Fibroblast of villous mesenchyme (primary cell): ENCODE data around the gene ECPAS. TPM values are rescaled to one million over a fixed set of nuclear protein-coding genes. Genes with fewer than 3 reads are reported as not detected.
A peak's percentile ranks its signal among the peaks of the same experiment; 100 is the strongest.
"Not testable (repeated sequence)": the region's sequence is repeated elsewhere in the genome, so short reads cannot be mapped to it uniquely, and the experiment has no call there.

Experiments
- DNase-seq: peaks from one replicate; pipeline ENCODE4 v3.0.0-alpha.2; 2010; ENCODE audit warnings: low read depth
- H3K4me3 ChIP-seq: 2 replicates; pipeline ENCODE4 v1.5.1; 2011; ENCODE audit warnings: low read depth, mild to moderate bottlenecking, low read length
- total RNA-seq: library from RNA; depleted of rRNA; stranded (reverse); fragments of >200 nt; gene quantifications from 2 replicates; pipeline ENCODE4 v1.2.3, GENCODE V29; 2012
- TF ChIP-seq, protein P1 (sequence below): IDR thresholded peaks from 2 replicates; pipeline ENCODE4 v1.5.1; 2012; ENCODE audit warnings: low read depth, mild to moderate bottlenecking, low read length; ENCODE audit not compliant: insufficient read depth

The ECPAS gene
- total RNA-seq, 1 donor: 99.3 TPM

GRCh38 chr9:111525056-111525977 lies 41.1 kb upstream of the ECPAS start, which contains the start of gene ZNF483:
Gene ZNF483 (plus strand): TSS chr9:111525179. CDS start chr9:111527396, 2,217 bp downstream.
- peak within 1 kb of the TSS; percentile 89 for H3K4me3 ChIP-seq
- peak; percentile 75 for DNase-seq
- TF ChIP-seq, protein P1, sequence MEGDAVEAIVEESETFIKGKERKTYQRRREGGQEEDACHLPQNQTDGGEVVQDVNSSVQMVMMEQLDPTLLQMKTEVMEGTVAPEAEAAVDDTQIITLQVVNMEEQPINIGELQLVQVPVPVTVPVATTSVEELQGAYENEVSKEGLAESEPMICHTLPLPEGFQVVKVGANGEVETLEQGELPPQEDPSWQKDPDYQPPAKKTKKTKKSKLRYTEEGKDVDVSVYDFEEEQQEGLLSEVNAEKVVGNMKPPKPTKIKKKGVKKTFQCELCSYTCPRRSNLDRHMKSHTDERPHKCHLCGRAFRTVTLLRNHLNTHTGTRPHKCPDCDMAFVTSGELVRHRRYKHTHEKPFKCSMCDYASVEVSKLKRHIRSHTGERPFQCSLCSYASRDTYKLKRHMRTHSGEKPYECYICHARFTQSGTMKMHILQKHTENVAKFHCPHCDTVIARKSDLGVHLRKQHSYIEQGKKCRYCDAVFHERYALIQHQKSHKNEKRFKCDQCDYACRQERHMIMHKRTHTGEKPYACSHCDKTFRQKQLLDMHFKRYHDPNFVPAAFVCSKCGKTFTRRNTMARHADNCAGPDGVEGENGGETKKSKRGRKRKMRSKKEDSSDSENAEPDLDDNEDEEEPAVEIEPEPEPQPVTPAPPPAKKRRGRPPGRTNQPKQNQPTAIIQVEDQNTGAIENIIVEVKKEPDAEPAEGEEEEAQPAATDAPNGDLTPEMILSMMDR: no peak

GRCh38 chr9:111524731-111525055 lies 40.5 kb upstream of the ECPAS start:
- TF ChIP-seq, protein P1: no peak
- H3K4me3 ChIP-seq: peak overlapping the region; percentile 89
- no peak for DNase-seq

DNA sequence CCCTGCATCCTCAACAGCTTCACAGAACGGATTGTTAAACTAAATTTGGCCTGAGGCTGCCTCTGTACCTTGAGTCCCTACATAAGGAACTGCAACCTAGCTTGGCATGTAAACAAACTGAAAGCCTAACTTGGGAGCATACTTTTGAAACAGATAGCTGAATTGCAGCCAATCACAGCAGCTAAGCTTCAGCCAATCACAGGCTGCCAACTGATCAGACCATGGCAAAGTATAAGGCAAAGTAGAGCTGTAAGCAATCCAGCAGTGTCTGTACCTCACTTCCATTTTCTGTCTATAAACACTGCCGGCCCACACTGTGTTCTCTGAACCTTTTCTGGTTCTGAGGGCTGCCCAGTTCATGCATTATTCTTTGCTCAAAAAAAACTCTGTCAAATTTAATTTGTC lies 31.9 kb upstream of the ECPAS start:
- no peak overlapping the region for H3K4me3 ChIP-seq
- TF ChIP-seq, protein P1: no peak
- peak; percentile 18 for DNase-seq

DNA sequence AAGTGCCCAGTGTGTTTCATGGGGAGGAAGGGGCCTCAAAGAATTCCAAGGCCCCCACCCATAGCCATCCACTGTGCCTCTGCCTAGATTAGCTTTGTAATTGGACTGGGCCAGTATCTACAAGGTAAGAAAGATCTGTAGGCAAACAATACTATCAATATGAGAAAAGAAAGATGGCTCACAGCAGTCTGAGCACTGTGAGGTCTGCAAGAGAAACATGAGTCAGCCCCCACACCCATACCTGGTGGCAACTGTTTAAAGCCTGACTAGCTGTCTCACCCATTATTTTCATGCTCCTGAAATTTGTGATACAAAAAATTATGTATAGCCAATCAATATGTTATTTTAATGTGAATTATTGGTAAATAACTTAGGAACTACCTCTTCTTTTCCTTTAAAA lies 30.8 kb upstream of the ECPAS start:
- TF ChIP-seq, protein P1: no peak
- no peak overlapping the region for H3K4me3 ChIP-seq
- DNase-seq: no peak

DNA sequence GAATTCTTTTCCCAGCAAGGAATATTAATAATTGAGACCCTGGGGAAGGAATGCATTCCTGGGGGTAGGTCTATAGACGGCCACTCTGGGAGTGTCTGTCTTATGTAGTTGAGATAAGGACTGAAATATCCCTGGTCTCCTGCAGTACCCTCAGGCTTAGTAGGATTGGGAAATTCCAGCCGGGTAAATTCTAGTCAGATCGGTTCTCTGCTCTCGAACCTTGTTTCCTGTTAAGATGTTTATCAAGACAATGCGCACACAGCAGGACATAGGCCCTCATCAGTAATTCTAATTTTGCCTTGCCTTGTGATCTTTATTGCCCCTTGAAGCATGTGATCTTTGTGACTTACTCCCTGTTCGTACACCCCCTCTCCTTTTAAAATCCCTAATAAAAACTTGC lies 27.4 kb upstream of the ECPAS start:
- DNase-seq: not testable (repeated sequence)

DNA sequence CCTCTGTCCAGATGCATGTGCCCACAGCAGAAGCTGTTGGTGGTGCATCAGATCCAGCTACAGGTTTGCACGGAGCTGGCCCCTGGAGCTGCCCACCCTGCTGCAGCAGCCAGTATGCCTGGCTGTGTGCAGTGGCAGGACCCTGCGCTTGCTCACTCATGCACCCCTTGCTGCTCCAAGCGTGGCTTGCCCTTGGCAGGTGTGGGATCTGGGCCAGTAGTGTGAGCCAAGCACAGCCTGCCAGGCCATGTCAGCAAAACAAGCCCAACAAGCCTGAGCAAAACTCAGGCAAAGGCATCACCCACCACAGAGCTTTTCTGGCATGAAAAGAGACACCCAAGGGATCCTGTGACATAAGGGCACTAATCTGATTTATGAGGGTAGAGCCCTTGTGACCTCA lies 18.3 kb upstream of the ECPAS start:
- TF ChIP-seq, protein P1: no peak
- H3K4me3 ChIP-seq: no peak overlapping the region
- DNase-seq: no peak

More for the DNA sequence above, 27.4 kb upstream of the ECPAS start:
- not testable (repeated sequence) for H3K4me3 ChIP-seq

DNA sequence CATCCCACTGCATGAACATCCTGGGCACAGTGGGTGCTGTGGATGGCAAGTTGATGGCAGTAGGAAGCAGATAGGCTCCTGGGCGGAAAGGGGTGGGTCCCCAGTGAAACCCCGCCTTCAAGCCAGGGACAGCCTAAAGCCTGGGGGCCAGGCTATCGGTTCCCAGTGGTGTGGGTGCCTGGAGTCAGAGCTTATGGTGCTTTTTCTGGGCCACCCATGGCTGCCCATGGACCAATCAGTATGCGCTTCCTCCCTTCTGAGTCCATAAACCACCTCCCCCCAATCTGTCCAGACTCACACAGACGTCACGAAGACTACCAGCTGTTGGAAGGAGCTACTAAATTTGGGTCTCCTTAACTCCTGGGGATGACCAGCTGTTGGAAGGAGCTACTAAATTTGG lies 17.5 kb upstream of the ECPAS start:
- H3K4me3 ChIP-seq: no peak overlapping the region
- DNase-seq: no peak
- TF ChIP-seq, protein P1: no peak
